Measurements from ENCODE around the gene SMIM23.

DNA sequence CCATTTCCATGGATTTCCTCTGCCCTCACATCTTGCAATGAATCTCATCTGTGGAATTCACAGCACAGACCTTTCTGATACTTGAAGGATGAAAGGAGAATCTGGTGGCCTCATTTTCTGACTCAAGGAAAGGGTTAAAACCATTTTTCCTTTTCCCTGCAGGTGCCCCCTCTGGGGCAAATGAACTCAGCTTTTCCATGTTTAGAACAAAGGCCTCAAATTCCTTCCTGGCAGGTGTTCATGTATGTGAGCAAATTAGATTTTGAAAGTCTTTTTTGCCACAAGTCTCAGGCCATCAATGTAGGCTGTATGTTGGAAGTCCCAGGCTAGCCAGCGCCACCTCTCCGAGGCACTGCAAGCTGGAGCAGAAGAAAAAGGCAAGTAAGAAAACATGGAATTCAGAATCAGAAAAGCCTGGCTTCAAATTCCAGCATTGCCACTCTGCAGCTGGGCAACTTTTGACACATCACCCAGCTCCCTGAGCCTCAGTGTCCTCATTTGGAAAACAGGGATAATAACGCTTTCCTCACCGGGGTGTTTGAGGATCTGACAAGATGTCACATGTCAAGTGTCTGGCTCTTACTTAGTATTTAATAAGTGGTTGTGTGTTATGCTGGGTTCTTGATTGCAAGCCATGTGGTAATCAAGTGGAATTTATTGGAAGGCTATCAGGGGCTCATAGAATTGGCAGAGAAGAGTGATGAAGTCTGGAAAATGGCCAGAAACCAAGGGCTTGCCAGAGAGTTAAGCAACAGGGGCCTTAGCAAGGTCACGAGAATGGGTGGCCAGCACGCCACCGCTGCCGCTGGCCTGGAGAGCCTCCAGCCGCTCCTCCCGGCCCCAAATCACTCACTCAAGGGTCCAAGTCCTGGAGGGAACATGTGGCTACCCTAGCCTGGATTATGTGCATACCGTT lies 48.4 kb upstream of the SMIM23 start:
- no peak for TF ChIP-seq CTCF (IDR thresholded peaks at IDR 0.05; ENCODE audit: insufficient read depth, low read length)
- TF ChIP-seq, protein P1, sequence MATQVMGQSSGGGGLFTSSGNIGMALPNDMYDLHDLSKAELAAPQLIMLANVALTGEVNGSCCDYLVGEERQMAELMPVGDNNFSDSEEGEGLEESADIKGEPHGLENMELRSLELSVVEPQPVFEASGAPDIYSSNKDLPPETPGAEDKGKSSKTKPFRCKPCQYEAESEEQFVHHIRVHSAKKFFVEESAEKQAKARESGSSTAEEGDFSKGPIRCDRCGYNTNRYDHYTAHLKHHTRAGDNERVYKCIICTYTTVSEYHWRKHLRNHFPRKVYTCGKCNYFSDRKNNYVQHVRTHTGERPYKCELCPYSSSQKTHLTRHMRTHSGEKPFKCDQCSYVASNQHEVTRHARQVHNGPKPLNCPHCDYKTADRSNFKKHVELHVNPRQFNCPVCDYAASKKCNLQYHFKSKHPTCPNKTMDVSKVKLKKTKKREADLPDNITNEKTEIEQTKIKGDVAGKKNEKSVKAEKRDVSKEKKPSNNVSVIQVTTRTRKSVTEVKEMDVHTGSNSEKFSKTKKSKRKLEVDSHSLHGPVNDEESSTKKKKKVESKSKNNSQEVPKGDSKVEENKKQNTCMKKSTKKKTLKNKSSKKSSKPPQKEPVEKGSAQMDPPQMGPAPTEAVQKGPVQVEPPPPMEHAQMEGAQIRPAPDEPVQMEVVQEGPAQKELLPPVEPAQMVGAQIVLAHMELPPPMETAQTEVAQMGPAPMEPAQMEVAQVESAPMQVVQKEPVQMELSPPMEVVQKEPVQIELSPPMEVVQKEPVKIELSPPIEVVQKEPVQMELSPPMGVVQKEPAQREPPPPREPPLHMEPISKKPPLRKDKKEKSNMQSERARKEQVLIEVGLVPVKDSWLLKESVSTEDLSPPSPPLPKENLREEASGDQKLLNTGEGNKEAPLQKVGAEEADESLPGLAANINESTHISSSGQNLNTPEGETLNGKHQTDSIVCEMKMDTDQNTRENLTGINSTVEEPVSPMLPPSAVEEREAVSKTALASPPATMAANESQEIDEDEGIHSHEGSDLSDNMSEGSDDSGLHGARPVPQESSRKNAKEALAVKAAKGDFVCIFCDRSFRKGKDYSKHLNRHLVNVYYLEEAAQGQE (IDR thresholded peaks at IDR 0.05; ENCODE audit: insufficient replicate concordance, low read depth), result no peak
- no peak for TF ChIP-seq GABPA (IDR thresholded peaks at IDR 0.05; ENCODE audit: low read depth)
- TF ChIP-seq POLR2AphosphoS5 (IDR thresholded peaks at IDR 0.05; ENCODE audit: low read depth), result no peak

Measured in HL-60 (cell line).